ENCODE results near the gene ABCG1.

- TF ChIP-seq CTCF (IDR thresholded peaks at IDR 0.05; ENCODE audit: insufficient read depth, low read depth, low read length) (no peak), EZH2 (IDR thresholded peaks at IDR 0.05; ENCODE audit: insufficient read depth, low read length) (no peak)
These were observed 20.6 kb downstream of the ABCG1 start for GRCh38 chr21:42239556-42239955.

Data from astrocyte (in vitro differentiated cells and primary cell).